H9 (cell line): ENCODE data around the gene PLRG1. TPM values are rescaled to one million over a fixed set of nuclear protein-coding genes. Genes with fewer than 3 reads are reported as not detected.

Experiments used
- DNase-seq: peaks from one replicate; pipeline ENCODE4 v3.0.0-alpha.2; 2017
- H2AFZ ChIP-seq: one replicate; pipeline ENCODE4 v1.6.1; 2013; ENCODE audit warnings: mild to moderate bottlenecking, low read length, control low read depth, moderate library complexity
- H2AK5ac ChIP-seq: 2 replicates; pipeline ENCODE4 v1.6.1; 2013; ENCODE audit warnings: low read length, control low read depth, mixed read lengths; ENCODE audit not compliant: insufficient read length
- H2BK120ac ChIP-seq: one replicate; pipeline ENCODE4 v1.6.1; 2013; ENCODE audit warnings: low read depth, mild to moderate bottlenecking, low read length, control low read depth, inconsistent platforms; ENCODE audit not compliant: poor library complexity, severe bottlenecking
- H2BK12ac ChIP-seq: 2 replicates; pipeline ENCODE4 v1.6.1; 2013; ENCODE audit warnings: low read length, control low read depth, mixed read lengths, low read depth; ENCODE audit not compliant: insufficient read length
- H2BK15ac ChIP-seq: 2 replicates; pipeline ENCODE4 v1.6.1; 2013; ENCODE audit warnings: low read depth, low read length, control low read depth
- H2BK20ac ChIP-seq: one replicate; pipeline ENCODE4 v1.6.1; 2013; ENCODE audit warnings: low read depth, mild to moderate bottlenecking, low read length, control low read depth, inconsistent platforms; ENCODE audit not compliant: poor library complexity, severe bottlenecking
- H2BK5ac ChIP-seq: 2 replicates; pipeline ENCODE4 v1.6.1; 2013; ENCODE audit warnings: low read length, control low read depth, mixed read lengths; ENCODE audit not compliant: insufficient read length
- H3K14ac ChIP-seq: 2 replicates; pipeline ENCODE4 v1.6.1; 2013; ENCODE audit warnings: low read length, control low read depth; ENCODE audit not compliant: insufficient read depth
- H3K18ac ChIP-seq: 2 replicates; pipeline ENCODE4 v1.6.1; 2013; ENCODE audit warnings: low read depth, mild to moderate bottlenecking, mixed read lengths, low read length, control low read depth; ENCODE audit not compliant: insufficient read length
- H3K23ac ChIP-seq: 2 replicates; pipeline ENCODE4 v1.6.1; 2013; ENCODE audit warnings: low read length, control low read depth, mixed read lengths, low read depth; ENCODE audit not compliant: insufficient read length
- H3K23me2 ChIP-seq: 2 replicates; pipeline ENCODE4 v1.6.1; 2013; ENCODE audit warnings: low read depth, mild to moderate bottlenecking, mixed read lengths, low read length, control low read depth; ENCODE audit not compliant: insufficient read length, poor library complexity, severe bottlenecking
- H3K27ac ChIP-seq: 2 replicates; pipeline ENCODE4 v1.5.1; 2013; ENCODE audit warnings: low read length, control low read depth, mixed read lengths, low read depth; ENCODE audit not compliant: insufficient read length
- H3K27me3 ChIP-seq: 2 replicates; pipeline ENCODE4 v1.6.1; 2013; ENCODE audit warnings: low read length, control low read depth, inconsistent platforms; ENCODE audit not compliant: insufficient read depth
- H3K4ac ChIP-seq: 2 replicates; pipeline ENCODE4 v1.6.1; 2013; ENCODE audit warnings: low read depth, mild to moderate bottlenecking, control low read depth, inconsistent platforms, low read length, moderate library complexity
- H3K4me1 ChIP-seq: 2 replicates; pipeline ENCODE4 v1.6.1; 2013; ENCODE audit warnings: low read length, control low read depth, inconsistent platforms; ENCODE audit not compliant: insufficient read depth
- H3K4me2 ChIP-seq: 2 replicates; pipeline ENCODE4 v1.6.1; 2013; ENCODE audit warnings: low read length, control low read depth, mixed read lengths; ENCODE audit not compliant: insufficient read length, insufficient read depth
- H3K56ac ChIP-seq: 2 replicates; pipeline ENCODE4 v1.6.1; 2013; ENCODE audit warnings: low read depth, mild to moderate bottlenecking, mixed read lengths, low read length, control low read depth; ENCODE audit not compliant: insufficient read length
- H3K79me1 ChIP-seq: 2 replicates; pipeline ENCODE4 v1.6.1; 2013; ENCODE audit warnings: low read depth, mild to moderate bottlenecking, moderate library complexity, low read length, control low read depth, inconsistent platforms; ENCODE audit not compliant: insufficient read depth, poor library complexity, severe bottlenecking
- H3K79me2 ChIP-seq: 2 replicates; pipeline ENCODE4 v1.6.1; 2013; ENCODE audit warnings: low read length, control low read depth, inconsistent platforms; ENCODE audit not compliant: insufficient read depth
- H3K9ac ChIP-seq: 2 replicates; pipeline ENCODE4 v1.6.1; 2013; ENCODE audit warnings: low read length, control low read depth, mixed read lengths; ENCODE audit not compliant: insufficient read length; ENCODE audit errors: extremely low read depth
- H3K9me3 ChIP-seq: one replicate; pipeline ENCODE4 v1.6.1; 2013; ENCODE audit warnings: low read depth, low read length, inconsistent platforms; ENCODE audit not compliant: control insufficient read depth
- H3T11ph ChIP-seq: one replicate; pipeline ENCODE4 v1.6.1; 2013; ENCODE audit warnings: mild to moderate bottlenecking, low read length, control low read depth, inconsistent platforms
- H4K20me1 ChIP-seq: one replicate; pipeline ENCODE4 v1.6.1; 2013; ENCODE audit not compliant: control insufficient read depth, insufficient read length, insufficient read depth
- H4K5ac ChIP-seq: 2 replicates; pipeline ENCODE4 v1.6.1; 2013; ENCODE audit warnings: low read depth, mild to moderate bottlenecking, mixed read lengths, low read length, control low read depth; ENCODE audit not compliant: insufficient read length
- H4K8ac ChIP-seq: replicated peaks from 2 replicates; pipeline ENCODE4 v1.6.1; 2013; ENCODE audit warnings: low read length, control low read depth, mixed read lengths, low read depth; ENCODE audit not compliant: insufficient read length
- H4K91ac ChIP-seq: 2 replicates; pipeline ENCODE4 v1.6.1; 2013; ENCODE audit warnings: low read depth, mild to moderate bottlenecking, moderate library complexity, mixed read lengths, low read length, control low read depth; ENCODE audit not compliant: insufficient read length
- H3K27ac Mint-ChIP-seq, 3 experiments: 2 replicates in 2 of 3; 3 replicates in 1 of 3; pipeline ENCODE4 v1.8.0; 2020 to 2021; ENCODE audit warnings: mixed read lengths in 3 of 3, mild to moderate bottlenecking in 1 of 3, moderate library complexity in 1 of 3
- H3K27me3 Mint-ChIP-seq: 2 replicates; pipeline ENCODE4 v1.8.0; 2021; ENCODE audit warnings: low read depth, mild to moderate bottlenecking, moderate library complexity, mixed read lengths
- H3K36me3 Mint-ChIP-seq, 3 experiments: 2 replicates in 2 of 3; 3 replicates in 1 of 3; pipeline ENCODE4 v1.8.0; 2020 to 2021; ENCODE audit warnings: low read depth in 3 of 3, mixed read lengths in 3 of 3; ENCODE audit not compliant: insufficient read depth in 1 of 3
- H3K4me1 Mint-ChIP-seq, 2 experiments: 2 replicates each; pipeline ENCODE4 v1.8.0; 2020; ENCODE audit warnings: mixed read lengths in 2 of 2
- H3K4me3 Mint-ChIP-seq, 2 experiments: 2 replicates in 1 of 2; 3 replicates in 1 of 2; pipeline ENCODE4 v1.8.0; 2020 to 2021; ENCODE audit warnings: mild to moderate bottlenecking in 2 of 2, mixed read lengths in 2 of 2, moderate library complexity in 1 of 2
- H3K9me3 Mint-ChIP-seq, 2 experiments: 2 replicates in 1 of 2; 3 replicates in 1 of 2; pipeline ENCODE4 v1.8.0; 2020; ENCODE audit warnings: mild to moderate bottlenecking in 2 of 2, mixed read lengths in 2 of 2, moderate library complexity in 1 of 2
- WGBS: extraction: QIAGEN DNeasy Blood & Tissue Kit; methylation state at CpG from one replicate; pipeline ENCODE4 v1.1.7; 2013; ENCODE audit warnings: missing lambda C conversion rate, low lambda C conversion rate, mixed read lengths; ENCODE audit not compliant: insufficient read length; ENCODE audit errors: extremely low coverage; 5-methylcytosine and 5-hydroxymethylcytosine counted together
- total RNA-seq: library from RNA; stranded (reverse); gene quantifications from 2 replicates; pipeline ENCODE4 v1.2.1, GENCODE V29; 2021
- TF ChIP-seq, protein P1 (sequence below): fragments of 200-600 bp; sonication (generic); conservative IDR thresholded peaks from 3 replicates; pipeline ENCODE4 v1.8.0; 2021; ENCODE audit warnings: antibody characterized with exemption, mild to moderate bottlenecking

The PLRG1 gene
- total RNA-seq, 1 experiment from 2014 or later, result 113 TPM

DNA sequence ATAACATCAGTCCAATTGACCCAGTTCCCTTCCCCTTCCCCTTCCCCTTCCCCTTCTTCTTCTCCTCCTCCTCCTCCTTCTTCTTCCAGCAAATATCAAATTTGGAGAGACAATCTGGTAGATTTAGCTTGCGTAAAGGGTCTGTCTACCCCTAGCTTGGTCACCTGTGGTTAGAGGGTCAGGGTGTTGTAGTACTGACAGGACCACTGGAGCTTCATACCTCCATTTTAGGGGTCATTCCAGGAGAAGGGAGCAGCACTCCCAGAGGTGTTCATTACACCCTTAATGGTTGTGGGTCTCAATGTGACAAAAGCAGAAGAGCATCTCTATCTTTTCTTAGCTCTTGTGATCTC lies 8.9 kb upstream of the PLRG1 start:
- H3K4ac ChIP-seq, result no peak overlapping the region
- H3K4me1 ChIP-seq, result no peaks in the 10 kb centered on the region
- H3K56ac ChIP-seq, result no peak overlapping the region
- H2BK20ac ChIP-seq, result no peak overlapping the region
- H3K4me2 ChIP-seq, result no peak overlapping the region
- H4K20me1 ChIP-seq, result no peaks in the 10 kb centered on the region
- no peak overlapping the region for H2BK12ac ChIP-seq
- Mint-ChIP-seq H3K9me3 (no peaks in the 10 kb centered on the region; a peak in 1 of 5 replicates), H3K4me3 (no peak overlapping the region), H3K27ac (no peak overlapping the region), H3K36me3 (no peaks in the 10 kb centered on the region), H3K4me1 (no peaks in the 10 kb centered on the region), H3K27me3 (no peaks in the 10 kb centered on the region; the same call in 1 of the 2 replicates)
- no peaks in the 10 kb centered on the region for H3K79me2 ChIP-seq
- H3K79me1 ChIP-seq, result no peaks in the 10 kb centered on the region
- no peak overlapping the region for H3K18ac ChIP-seq
- H2BK15ac ChIP-seq, result no peak overlapping the region
- no peak overlapping the region for H3K23ac ChIP-seq
- no peak overlapping the region for H2AFZ ChIP-seq
- no peak overlapping the region for H3K9ac ChIP-seq
- TF ChIP-seq, protein P1, sequence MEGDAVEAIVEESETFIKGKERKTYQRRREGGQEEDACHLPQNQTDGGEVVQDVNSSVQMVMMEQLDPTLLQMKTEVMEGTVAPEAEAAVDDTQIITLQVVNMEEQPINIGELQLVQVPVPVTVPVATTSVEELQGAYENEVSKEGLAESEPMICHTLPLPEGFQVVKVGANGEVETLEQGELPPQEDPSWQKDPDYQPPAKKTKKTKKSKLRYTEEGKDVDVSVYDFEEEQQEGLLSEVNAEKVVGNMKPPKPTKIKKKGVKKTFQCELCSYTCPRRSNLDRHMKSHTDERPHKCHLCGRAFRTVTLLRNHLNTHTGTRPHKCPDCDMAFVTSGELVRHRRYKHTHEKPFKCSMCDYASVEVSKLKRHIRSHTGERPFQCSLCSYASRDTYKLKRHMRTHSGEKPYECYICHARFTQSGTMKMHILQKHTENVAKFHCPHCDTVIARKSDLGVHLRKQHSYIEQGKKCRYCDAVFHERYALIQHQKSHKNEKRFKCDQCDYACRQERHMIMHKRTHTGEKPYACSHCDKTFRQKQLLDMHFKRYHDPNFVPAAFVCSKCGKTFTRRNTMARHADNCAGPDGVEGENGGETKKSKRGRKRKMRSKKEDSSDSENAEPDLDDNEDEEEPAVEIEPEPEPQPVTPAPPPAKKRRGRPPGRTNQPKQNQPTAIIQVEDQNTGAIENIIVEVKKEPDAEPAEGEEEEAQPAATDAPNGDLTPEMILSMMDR, result no peak
- no peak overlapping the region for H2AK5ac ChIP-seq
- no peak overlapping the region for H4K91ac ChIP-seq
- no peaks in the 10 kb centered on the region for H3K27me3 ChIP-seq
- DNase-seq, result no peak
- no peak overlapping the region for H3T11ph ChIP-seq
- no peaks in the 10 kb centered on the region for H3K23me2 ChIP-seq
- H3K14ac ChIP-seq, result no peak overlapping the region
- H2BK120ac ChIP-seq, result no peak overlapping the region
- H4K5ac ChIP-seq, result no peak overlapping the region
- H3K27ac ChIP-seq, result no peak overlapping the region
- no CpG with 5 or more reads among the region's 1 CpG for WGBS
- H3K9me3 ChIP-seq, result no peaks in the 10 kb centered on the region
- H2BK5ac ChIP-seq, result no peak overlapping the region
- H4K8ac ChIP-seq, result no peak overlapping the region
